Skeletal muscle satellite cell (primary cell): ENCODE data around the gene CELF2.
A peak's percentile ranks its signal among the peaks of the same experiment; 100 is the strongest.

Source experiments
- H3K27me3 ChIP-seq: 2 replicates; pipeline ENCODE4 v1.7.0; 2013; ENCODE audit warnings: low read length; ENCODE audit not compliant: control insufficient read depth, insufficient read depth
- H3K36me3 ChIP-seq: 2 replicates; pipeline ENCODE4 v1.7.0; 2013; ENCODE audit warnings: mild to moderate bottlenecking, control low read depth, low read length; ENCODE audit not compliant: insufficient read depth
- H3K4me1 ChIP-seq: 2 replicates; pipeline ENCODE4 v1.7.0; 2013; ENCODE audit warnings: low read length; ENCODE audit not compliant: control insufficient read depth, insufficient read depth
- H3K4me2 ChIP-seq: 2 replicates; pipeline ENCODE4 v1.7.0; 2013; ENCODE audit warnings: mild to moderate bottlenecking, low read length
- H3K4me3 ChIP-seq: 2 replicates; pipeline ENCODE4 v1.7.0; 2013; ENCODE audit warnings: low read length
- H3K9ac ChIP-seq: 2 replicates; pipeline ENCODE4 v1.7.0; 2013; ENCODE audit warnings: mild to moderate bottlenecking, low read depth, low read length, moderate library complexity
- H3K9me3 ChIP-seq: replicated peaks from 2 replicates; pipeline ENCODE4 v1.7.0; 2013; ENCODE audit warnings: mild to moderate bottlenecking, control low read depth, low read length

CELF2 gene

GRCh38 chr10:11154333-11154732 is 136.7 kb downstream of the CELF2 start:
- Histone ChIP-seq H3K4me3 (no peak overlapping the region), H3K9ac (no peak overlapping the region), H3K4me2 (peak overlapping the region; percentile 26), H3K4me1 (peaks cover 11% of the 10 kb centered on the region), H3K36me3 (no peaks in the 10 kb centered on the region), H3K27me3 (no peaks in the 10 kb centered on the region), H3K9me3 (no peaks in the 10 kb centered on the region)

GRCh38 chr10:11154849-11155498 is 137.3 kb downstream of the CELF2 start:
- Histone ChIP-seq H3K27me3 (no peaks in the 10 kb centered on the region), H3K36me3 (no peaks in the 10 kb centered on the region), H3K4me1 (peaks cover 11% of the 10 kb centered on the region)

GRCh38 chr10:11156480-11156879 is 138.8 kb downstream of the CELF2 start:
- peaks cover 11% of the 10 kb centered on the region for H3K4me1 ChIP-seq
- no peak overlapping the region for H3K4me3 ChIP-seq

More at GRCh38 chr10:11154849-11155498, 137.3 kb downstream of the CELF2 start:
- no peak overlapping the region for H3K9ac ChIP-seq
- H3K4me3 ChIP-seq = no peak overlapping the region
- no peaks in the 10 kb centered on the region for H3K9me3 ChIP-seq
- H3K4me2 ChIP-seq = peak overlapping the region; percentile 26

GRCh38 chr10:11157292-11158076 is 139.8 kb downstream of the CELF2 start:
- H3K27me3 ChIP-seq = no peaks in the 10 kb centered on the region
- no peaks in the 10 kb centered on the region for H3K36me3 ChIP-seq
- no peak overlapping the region for H3K9ac ChIP-seq
- H3K9me3 ChIP-seq = no peaks in the 10 kb centered on the region
- no peak overlapping the region for H3K4me3 ChIP-seq
- H3K4me2 ChIP-seq = no peak overlapping the region
- peaks cover 11% of the 10 kb centered on the region for H3K4me1 ChIP-seq

More at GRCh38 chr10:11156480-11156879, 138.8 kb downstream of the CELF2 start:
- Histone ChIP-seq H3K27me3 (no peaks in the 10 kb centered on the region), H3K9ac (no peak overlapping the region), H3K36me3 (no peaks in the 10 kb centered on the region), H3K9me3 (no peaks in the 10 kb centered on the region), H3K4me2 (no peak overlapping the region)

- Histone ChIP-seq H3K4me3 (no peak overlapping the region), H3K9ac (no peak overlapping the region), H3K9me3 (no peaks in the 10 kb centered on the region), H3K4me2 (no peak overlapping the region), H3K27me3 (no peaks in the 10 kb centered on the region), H3K4me1 (peaks cover 11% of the 10 kb centered on the region), H3K36me3 (no peaks in the 10 kb centered on the region)
Observed at GRCh38 chr10:11158080-11158479, 140.4 kb downstream of the CELF2 start.

- Histone ChIP-seq H3K36me3 (no peaks in the 10 kb centered on the region), H3K27me3 (no peaks in the 10 kb centered on the region), H3K9me3 (no peaks in the 10 kb centered on the region), H3K4me3 (no peak overlapping the region), H3K4me2 (no peak overlapping the region), H3K9ac (no peak overlapping the region), H3K4me1 (peaks cover 11% of the 10 kb centered on the region)
Observed at GRCh38 chr10:11159543-11160215, 142.0 kb downstream of the CELF2 start.

GRCh38 chr10:11161096-11161495 is 143.4 kb downstream of the CELF2 start:
- H3K9ac ChIP-seq = no peak overlapping the region
- H3K36me3 ChIP-seq = no peaks in the 10 kb centered on the region
- no peak overlapping the region for H3K4me3 ChIP-seq
- peaks cover 4% of the 10 kb centered on the region for H3K4me1 ChIP-seq
- no peaks in the 10 kb centered on the region for H3K27me3 ChIP-seq
- no peak overlapping the region for H3K4me2 ChIP-seq
- no peaks in the 10 kb centered on the region for H3K9me3 ChIP-seq

GRCh38 chr10:11161910-11162309 is 144.2 kb downstream of the CELF2 start:
- Histone ChIP-seq H3K4me1 (peaks cover 4% of the 10 kb centered on the region), H3K4me3 (no peak overlapping the region), H3K9me3 (no peaks in the 10 kb centered on the region), H3K27me3 (no peaks in the 10 kb centered on the region), H3K9ac (no peak overlapping the region), H3K36me3 (no peaks in the 10 kb centered on the region), H3K4me2 (no peak overlapping the region)

GRCh38 chr10:11162828-11163599 is 145.3 kb downstream of the CELF2 start:
- H3K4me1 ChIP-seq = peaks cover 4% of the 10 kb centered on the region
- H3K27me3 ChIP-seq = no peaks in the 10 kb centered on the region
- peaks cover 1% of the 10 kb centered on the region for H3K36me3 ChIP-seq
- H3K4me3 ChIP-seq = no peak overlapping the region
- no peak overlapping the region for H3K4me2 ChIP-seq
- no peaks in the 10 kb centered on the region for H3K9me3 ChIP-seq
- no peak overlapping the region for H3K9ac ChIP-seq

GRCh38 chr10:11163780-11164550 is 146.3 kb downstream of the CELF2 start:
- Histone ChIP-seq H3K36me3 (peaks cover 6% of the 10 kb centered on the region), H3K27me3 (no peaks in the 10 kb centered on the region), H3K9me3 (no peaks in the 10 kb centered on the region), H3K4me2 (no peak overlapping the region), H3K4me3 (no peak overlapping the region), H3K9ac (no peak overlapping the region), H3K4me1 (peaks cover 4% of the 10 kb centered on the region)

- no peaks in the 10 kb centered on the region for H3K9me3 ChIP-seq
- H3K27me3 ChIP-seq = no peaks in the 10 kb centered on the region
- H3K4me3 ChIP-seq = no peak overlapping the region
- peak overlapping the region; percentile 51 for H3K4me2 ChIP-seq
- peaks cover 6% of the 10 kb centered on the region for H3K36me3 ChIP-seq
- peaks cover 4% of the 10 kb centered on the region for H3K4me1 ChIP-seq
- no peak overlapping the region for H3K9ac ChIP-seq
Observed at GRCh38 chr10:11164551-11164802, 146.8 kb downstream of the CELF2 start.
